ENCODE results near the gene CASZ1.

Gene CASZ1

GRCh38 chr1:10662090-10662688 is 134.3 kb downstream of the CASZ1 start:
- in situ Hi-C loops (cut with HindIII; ENCODE audit: low pct_ligation_motif_present, low sequenced_read_pairs), result no loop called here
- DNase-seq, result no peak
- Histone ChIP-seq H3K27ac (no peak overlapping the region), H3K27me3 (replicated peaks) (no peaks in the 10 kb centered on the region), H3K36me3 (replicated peaks) (no peaks in the 10 kb centered on the region), H3K4me3 (ENCODE audit: low read depth, low read length) (no peak overlapping the region)
- no peak for TF ChIP-seq CTCF (IDR thresholded peaks at IDR 0.05; ENCODE audit: low read depth, low read length, missing control alignments)

- Histone ChIP-seq H3K36me3 (replicated peaks) (no peaks in the 10 kb centered on the region), H3K27me3 (replicated peaks) (no peaks in the 10 kb centered on the region), H3K4me3 (ENCODE audit: low read depth, low read length) (no peak overlapping the region), H3K27ac (no peak overlapping the region)
- in situ Hi-C loops (cut with HindIII; ENCODE audit: low pct_ligation_motif_present, low sequenced_read_pairs), result no loop called here
- DNase-seq, result no peak
- TF ChIP-seq CTCF (IDR thresholded peaks at IDR 0.05; ENCODE audit: low read depth, low read length, missing control alignments), result no peak
Observed at GRCh38 chr1:10661453-10661852, 135.0 kb downstream of the CASZ1 start.

DNA sequence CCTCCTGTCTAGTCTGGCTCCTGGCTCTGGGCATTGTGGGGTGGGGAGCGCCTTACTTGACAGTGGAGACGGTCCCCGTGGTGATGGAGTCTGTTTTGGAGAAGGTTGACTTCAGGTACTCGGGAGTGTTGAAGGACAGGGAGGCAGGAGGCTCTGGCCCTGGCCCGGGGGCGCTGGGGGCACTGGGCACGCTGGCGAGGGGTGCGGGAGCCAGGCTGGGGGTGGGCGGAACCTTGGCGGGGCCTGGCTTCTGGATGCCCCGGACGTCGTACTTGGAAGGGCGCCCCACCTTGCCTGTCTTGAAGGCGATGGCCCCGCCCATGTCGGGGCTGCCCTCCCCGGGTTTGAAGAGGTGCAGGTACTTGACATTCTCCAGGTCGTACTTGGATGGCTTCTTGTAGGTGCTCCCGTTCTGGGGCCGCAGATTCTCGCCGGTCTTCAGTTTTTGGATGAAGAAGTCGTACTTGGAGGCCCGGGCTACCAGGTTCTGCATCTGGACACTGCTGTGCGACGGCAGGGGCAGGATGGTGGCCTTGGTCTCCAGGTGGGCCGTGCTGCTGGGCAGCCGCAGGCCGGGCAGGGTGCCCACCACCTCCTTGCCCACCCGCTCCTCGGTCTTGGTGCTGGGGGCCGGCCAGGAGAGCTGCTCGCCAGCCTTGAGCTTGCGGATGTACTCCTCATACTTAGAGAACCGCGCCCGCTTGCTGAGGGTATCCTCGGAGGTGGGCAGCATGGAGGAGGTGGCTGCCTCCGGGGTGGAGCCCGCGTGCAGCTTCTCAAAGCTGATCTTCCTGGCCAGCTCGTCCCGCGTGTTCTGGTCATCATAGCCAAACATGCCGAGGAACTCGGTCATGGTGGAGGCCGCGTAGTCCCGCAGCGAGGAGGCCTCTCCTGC is 136.6 kb downstream of the CASZ1 start:
- Histone ChIP-seq H3K27ac (no peak overlapping the region), H3K27me3 (replicated peaks) (no peaks in the 10 kb centered on the region), H3K36me3 (replicated peaks) (no peaks in the 10 kb centered on the region), H3K4me3 (ENCODE audit: low read depth, low read length) (no peak overlapping the region)
- in situ Hi-C loops (cut with HindIII; ENCODE audit: low pct_ligation_motif_present, low sequenced_read_pairs), result no loop called here
- DNase-seq, result no peak
- TF ChIP-seq CTCF (IDR thresholded peaks at IDR 0.05; ENCODE audit: low read depth, low read length, missing control alignments), result no peak

GRCh38 chr1:10659218-10659617 is 137.2 kb downstream of the CASZ1 start:
- no peaks in the 10 kb centered on the region for H3K27me3 ChIP-seq (replicated peaks)
- no peak overlapping the region for H3K27ac ChIP-seq
- DNase-seq, result no peak
- TF ChIP-seq CTCF (IDR thresholded peaks at IDR 0.05; ENCODE audit: low read depth, low read length, missing control alignments), result no peak
- H3K36me3 ChIP-seq (replicated peaks), result no peaks in the 10 kb centered on the region
- in situ Hi-C loops (cut with HindIII; ENCODE audit: low pct_ligation_motif_present, low sequenced_read_pairs), result no loop called here
- H3K4me3 ChIP-seq (ENCODE audit: low read depth, low read length), result no peak overlapping the region

DNA sequence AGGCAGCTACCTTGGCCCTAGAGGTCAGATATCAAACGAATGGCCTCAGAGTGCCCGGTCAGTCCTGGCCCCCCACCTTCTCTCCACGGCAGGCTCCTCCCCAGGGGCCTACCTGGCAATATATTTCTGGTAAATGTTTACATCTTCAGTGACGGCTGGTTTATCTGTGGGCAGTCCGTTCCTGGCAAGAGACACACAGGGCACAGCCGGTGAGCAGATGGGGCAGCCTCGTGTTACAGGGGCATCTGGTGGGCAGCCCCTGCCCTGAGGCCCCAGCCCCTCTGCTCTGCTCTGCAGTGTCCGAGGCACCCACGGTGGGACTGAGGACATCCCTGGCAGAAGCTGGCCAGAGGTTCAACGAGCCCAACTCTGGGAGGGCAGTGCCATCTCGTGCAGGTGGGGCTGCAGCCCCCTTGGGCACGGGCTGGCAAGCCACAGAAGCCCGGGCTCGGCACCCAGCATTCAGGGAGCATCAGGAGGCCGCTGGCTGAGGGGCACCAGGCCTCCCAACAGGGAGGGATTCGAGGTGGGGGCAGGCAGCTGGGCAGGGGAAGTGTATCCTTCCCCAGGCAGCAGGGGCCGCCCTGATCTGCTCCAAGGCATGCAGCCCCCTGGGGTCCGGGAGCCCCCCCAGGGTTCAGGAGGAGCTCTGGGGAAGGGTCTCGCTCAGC is 137.9 kb downstream of the CASZ1 start:
- no peak overlapping the region for H3K27ac ChIP-seq
- H3K27me3 ChIP-seq (replicated peaks), result no peaks in the 10 kb centered on the region
- TF ChIP-seq CTCF (IDR thresholded peaks at IDR 0.05; ENCODE audit: low read depth, low read length, missing control alignments), result no peak
- H3K4me3 ChIP-seq (ENCODE audit: low read depth, low read length), result no peak overlapping the region
- in situ Hi-C loops (cut with HindIII; ENCODE audit: low pct_ligation_motif_present, low sequenced_read_pairs), result no loop called here
- no peaks in the 10 kb centered on the region for H3K36me3 ChIP-seq (replicated peaks)
- DNase-seq, result no peak
